HG03354 (cell line): Measurements from ENCODE around the gene CLCA4.

ENCODE experiments used
- ATAC-seq: cut with Tn5 transposase; IDR thresholded peaks from one replicate; pipeline ENCODE4 v1.9.1; 2021; ENCODE audit warnings: mild to moderate bottlenecking; ENCODE audit not compliant: unreplicated experiment, poor library complexity, severe bottlenecking

CLCA4 gene

DNA sequence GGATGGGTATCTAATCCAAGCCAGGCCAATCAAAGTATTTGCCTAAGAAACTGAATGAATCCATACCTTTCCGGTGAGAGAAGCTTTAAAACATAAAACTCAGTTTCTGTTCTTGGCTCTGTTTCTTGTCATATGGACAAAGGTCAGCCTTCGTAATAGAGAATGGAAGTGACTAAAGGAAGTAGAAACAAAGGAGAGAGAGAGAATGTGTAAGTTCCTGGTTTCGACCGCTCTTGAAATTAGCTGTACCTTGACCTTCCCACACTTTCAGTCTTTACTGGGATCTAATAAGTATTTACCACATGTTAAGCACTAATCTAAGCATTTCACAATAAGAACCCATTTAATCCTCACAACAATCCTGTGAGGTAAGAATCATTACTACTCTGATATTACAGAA, 19.6 kb upstream of the CLCA4 start:
- ATAC-seq, result no peak

DNA sequence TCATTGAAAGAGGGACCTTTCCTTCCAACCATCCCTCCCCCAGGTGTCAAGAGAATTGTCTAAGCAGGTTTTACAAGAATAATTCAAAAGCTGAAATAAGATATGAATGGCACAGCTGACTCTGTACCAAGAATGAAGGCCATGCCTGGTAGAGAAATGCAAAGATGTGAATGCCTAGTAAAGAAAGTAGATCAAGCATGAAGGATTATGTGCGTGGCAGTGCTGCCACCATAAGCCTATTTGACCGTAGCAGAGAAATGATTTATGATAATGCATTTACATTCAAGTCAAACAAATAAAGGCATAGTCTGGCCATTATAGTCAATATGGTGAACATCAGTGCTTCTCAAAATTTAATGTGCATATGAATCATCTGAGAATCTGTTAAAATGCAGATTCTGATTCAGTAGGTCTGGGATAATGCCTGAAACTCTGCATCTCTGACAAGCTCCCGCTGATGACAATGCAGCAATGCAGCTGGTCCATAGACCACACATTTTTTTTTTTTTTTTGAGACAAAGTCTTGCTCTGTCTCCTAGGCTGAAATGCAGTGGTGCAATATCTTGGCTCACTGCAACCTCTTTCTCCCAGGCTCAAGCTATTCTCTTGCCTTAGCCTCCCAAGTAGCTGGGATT, 16.6 kb upstream of the CLCA4 start:
- ATAC-seq, result no peak

DNA sequence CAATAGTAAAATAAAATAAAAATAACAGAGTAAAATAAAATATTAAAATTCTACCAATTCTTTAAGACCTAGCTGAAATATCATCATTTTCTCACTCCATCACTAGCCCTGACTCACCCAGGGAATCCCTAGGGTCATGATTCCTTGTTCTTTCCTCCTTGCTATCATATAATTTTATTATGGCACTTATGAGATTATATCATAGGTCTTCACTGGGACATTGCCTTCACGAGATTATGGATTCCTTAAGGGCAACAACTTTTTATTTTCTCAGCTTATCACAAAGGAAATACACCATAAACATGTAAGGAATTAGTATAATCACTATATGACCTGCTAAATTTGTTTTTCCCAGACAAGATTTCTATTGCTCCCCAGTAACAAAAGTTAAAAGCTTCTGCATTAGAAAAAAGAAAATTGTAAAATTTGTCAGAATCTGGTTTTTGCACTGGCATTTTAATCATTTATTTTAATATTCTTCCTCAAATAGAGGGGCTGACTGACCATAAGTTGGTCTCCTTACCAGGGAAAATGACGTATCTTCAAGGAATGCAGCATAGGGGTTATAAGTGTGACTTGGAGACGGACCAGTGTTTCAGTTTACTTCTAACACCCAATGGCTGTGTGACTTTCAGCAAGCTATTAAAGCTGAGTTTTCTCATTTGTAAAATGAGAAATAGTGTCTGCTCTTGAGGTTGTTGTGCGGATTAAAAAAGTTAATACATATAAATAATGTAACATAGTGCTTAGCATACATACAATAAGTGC, 8.8 kb upstream of the CLCA4 start:
- no peak for ATAC-seq

GRCh38 chr1:86538775-86539174, 8.1 kb upstream of the CLCA4 start:
- no peak for ATAC-seq

DNA sequence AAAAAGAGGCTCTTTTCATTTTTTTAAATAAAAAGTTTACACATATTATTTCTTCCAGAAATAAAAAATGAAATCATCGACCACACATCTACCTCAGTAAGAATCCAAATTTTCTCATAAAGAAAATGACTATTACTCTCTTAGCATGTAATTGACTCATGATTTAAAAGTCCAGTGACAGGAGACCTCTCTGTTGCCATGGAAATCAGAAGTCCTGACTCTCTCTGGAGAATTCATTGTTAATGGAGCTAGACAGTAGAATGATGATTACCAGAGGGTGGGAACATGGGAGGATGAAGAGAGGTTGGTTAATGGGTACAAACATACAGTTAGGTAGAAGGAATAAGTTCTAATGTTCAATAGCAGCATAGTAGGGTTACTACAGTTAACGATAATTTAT, 5.0 kb upstream of the CLCA4 start:
- no peak for ATAC-seq

DNA sequence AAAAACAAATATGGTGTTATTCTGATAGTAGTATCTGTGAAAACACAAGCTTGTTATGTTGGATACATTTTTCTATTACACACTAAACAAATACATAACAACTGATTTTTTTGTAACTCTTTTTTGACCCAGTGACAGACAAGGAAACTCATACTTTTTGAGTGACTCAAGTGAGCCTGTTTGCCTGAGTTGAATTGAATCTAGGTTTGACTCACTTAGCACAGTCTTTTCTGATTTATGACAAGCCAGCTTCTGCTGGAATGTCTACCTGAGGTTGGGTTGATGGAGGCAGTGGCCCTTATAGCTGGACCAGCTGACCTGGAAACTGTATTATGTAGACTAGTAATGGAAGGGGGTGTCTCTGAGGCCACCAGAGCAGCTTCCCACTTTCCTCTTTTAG, 4.2 kb upstream of the CLCA4 start:
- no peak for ATAC-seq

GRCh38 chr1:86548839-86549238, 2.0 kb downstream of the CLCA4 start:
- no peak for ATAC-seq

GRCh38 chr1:86551305-86551704, 4.4 kb downstream of the CLCA4 start:
- ATAC-seq, result no peak

GRCh38 chr1:86552376-86552775, 5.5 kb downstream of the CLCA4 start:
- ATAC-seq, result no peak

- no peak for ATAC-seq
These were observed 10.9 kb downstream of the CLCA4 start for GRCh38 chr1:86557739-86558138.

DNA sequence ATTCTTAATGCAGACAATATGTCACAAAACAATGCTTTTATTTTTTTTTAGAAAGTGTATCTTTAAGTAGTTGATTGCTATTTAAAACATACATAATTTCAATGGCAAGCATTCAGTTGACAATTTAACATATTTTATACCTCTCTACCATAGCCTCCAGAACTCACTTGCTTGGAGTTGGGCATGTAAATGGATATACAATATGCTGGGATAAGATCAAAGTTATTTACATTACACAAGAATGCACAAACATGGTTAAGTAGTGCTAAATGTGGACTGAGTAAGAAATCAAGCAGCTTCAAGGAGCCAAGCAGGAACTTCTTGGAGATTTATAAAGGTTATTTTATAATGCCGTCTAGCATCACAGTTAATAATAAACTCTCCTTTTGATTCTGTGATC, 17.0 kb downstream of the CLCA4 start:
- no peak for ATAC-seq

GRCh38 chr1:86567341-86567740, 20.5 kb downstream of the CLCA4 start:
- ATAC-seq, result no peak

GRCh38 chr1:86567878-86568277, 21.0 kb downstream of the CLCA4 start:
- ATAC-seq, result no peak

DNA sequence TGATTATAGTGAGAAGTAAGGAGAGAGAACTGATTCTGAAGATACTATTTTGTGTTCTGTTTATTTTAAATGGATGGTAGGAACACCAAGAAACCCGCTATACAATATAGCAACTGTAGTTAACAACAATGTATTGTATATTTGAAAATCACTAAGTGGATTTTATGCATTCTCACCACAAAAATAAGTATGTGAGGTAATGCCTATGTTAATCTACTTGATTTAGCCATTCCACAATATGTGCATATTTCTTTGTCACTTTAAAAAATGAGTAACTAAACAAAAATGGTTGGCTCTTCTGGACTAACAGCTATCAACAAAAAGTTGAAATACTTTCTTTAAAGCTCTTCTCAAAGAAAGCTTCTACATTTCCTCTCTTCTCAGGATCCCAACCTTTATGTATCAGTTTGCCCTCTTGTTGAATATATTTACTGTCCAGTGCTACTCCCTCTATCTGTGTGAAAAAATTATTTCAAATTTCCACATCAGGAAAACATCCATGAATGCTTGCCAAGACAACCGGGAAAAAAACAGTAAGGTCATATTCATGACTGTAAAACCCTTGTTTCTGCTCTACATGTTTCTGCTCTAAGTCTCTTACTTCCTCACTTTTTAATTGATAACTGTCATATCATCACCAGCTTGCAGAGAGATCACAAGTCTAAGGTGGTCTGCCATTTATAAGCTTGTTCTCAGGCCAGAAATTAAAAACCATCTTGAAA, 27.0 kb downstream of the CLCA4 start:
- no peak for ATAC-seq

DNA sequence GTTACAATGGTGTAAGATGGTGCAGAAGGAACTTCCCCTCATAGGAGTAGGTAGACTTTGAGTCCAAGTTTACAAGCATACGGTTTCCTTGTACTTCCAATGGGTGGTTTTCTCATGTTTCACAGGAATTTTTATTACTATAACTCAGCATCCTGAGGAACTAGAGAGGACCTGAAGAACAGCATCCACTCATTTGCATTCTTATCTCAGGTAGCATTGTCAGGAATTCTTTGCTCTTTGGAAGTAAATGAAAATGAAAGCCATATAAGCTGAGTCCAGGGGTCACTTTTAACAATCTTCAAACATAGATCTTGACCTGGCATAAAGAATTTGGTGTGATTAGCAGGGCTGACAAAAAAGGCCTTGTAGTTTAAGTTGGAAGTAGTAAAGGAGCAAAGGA, 34.4 kb downstream of the CLCA4 start:
- ATAC-seq, result no peak

DNA sequence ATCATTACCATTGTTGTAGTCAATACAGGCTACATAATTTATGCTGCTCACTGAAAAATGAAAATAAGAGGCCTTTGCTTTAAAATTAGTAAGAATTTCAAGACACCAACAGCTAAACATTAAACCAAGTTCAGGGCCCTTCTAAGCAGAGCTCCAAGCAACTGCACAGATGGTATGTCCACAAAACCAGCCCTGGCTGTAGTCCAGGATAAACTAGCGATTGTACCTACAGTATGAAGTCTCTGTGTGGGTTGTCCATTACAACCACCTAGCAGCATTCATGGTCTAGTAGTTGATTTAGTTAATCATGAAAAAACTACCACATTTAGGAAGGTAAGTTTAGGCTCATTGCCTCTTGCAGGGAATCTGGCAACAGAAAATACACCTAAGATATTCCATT, 35.3 kb downstream of the CLCA4 start:
- ATAC-seq, result no peak

- ATAC-seq, result no peak
These were observed 36.2 kb downstream of the CLCA4 start for GRCh38 chr1:86583032-86583431.

DNA sequence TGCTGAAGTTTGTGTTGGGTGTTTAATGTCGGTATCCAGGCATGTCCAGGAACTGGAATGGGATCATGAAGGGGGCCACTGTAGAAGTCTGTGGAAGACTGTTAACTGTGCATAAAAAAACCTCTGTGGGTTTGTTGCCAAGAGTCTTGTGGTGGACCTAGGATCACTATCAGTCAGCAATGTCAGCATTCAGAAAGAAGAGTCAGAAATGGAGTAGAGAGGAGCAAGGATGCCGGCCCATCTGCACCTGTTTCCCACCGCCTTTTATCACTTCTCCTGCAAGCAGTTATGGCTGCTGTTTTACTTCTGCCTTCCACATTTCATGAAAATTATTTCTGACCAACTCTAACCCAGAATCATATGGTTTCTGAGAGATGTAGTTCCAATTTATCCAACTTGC, 36.7 kb downstream of the CLCA4 start:
- no peak for ATAC-seq

- ATAC-seq, result no peak
These were observed 47.4 kb downstream of the CLCA4 start for GRCh38 chr1:86594284-86594770.

DNA sequence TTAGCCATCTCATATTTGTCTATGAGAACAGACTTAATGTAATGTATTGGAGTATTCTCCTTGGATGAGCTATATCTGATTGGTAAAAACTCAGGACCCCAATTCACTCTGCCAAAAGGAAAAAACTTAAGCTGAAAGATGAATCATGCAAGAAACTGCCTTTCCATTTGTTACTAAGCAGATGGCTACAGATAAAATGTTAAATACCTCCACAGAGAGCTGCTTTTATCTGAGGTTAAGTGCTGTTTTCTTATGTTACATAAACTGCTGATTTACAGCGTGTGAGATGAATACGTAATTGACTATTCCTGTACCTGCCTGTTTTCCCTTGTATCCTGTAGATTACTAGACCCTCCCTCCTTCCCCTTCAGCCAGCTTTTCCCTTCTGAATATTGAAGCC, 49.3 kb downstream of the CLCA4 start:
- ATAC-seq, result no peak

- no peak for ATAC-seq
These were observed 49.9 kb downstream of the CLCA4 start for GRCh38 chr1:86596741-86597290.
